Activated naive CD8-positive, alpha-beta T cell treated with anti-CD3 and anti-CD28 coated beads, Interleukin-2, amount 10 ng/mL, durations not matched to agents 7 days and 5 days (primary cell): Measurements from ENCODE around the gene GLYATL3. TPM values are rescaled to one million over a fixed set of nuclear protein-coding genes. Genes with fewer than 3 reads are reported as not detected.

Source experiments
- ATAC-seq: fragments of 150-1000 bp; cut with Tn5 transposase; one replicate; pipeline ENCODE4 v1.10.0; 2021; ENCODE audit warnings: low read depth, moderate library complexity
- POLR2A ChIA-PET: fragments of 350-600 bp; sonication (Branson Sonifier 250); formaldehyde crosslinking; loops from one replicate; lab custom pipeline; 2021; ENCODE audit warnings: antibody characterized with exemption; lab: Charles Lee
- DNase-seq: peaks from one replicate; pipeline ENCODE4 v3.0.0; 2021
- H3K27ac Mint-ChIP-seq: one replicate; pipeline ENCODE4 v1.8.0; 2022; ENCODE audit warnings: mild to moderate bottlenecking, mixed read lengths
- H3K27me3 Mint-ChIP-seq: one replicate; pipeline ENCODE4 v1.8.0; 2022; ENCODE audit warnings: mild to moderate bottlenecking, moderate library complexity, mixed read lengths
- H3K36me3 Mint-ChIP-seq: one replicate; pipeline ENCODE4 v1.8.0; 2021; ENCODE audit warnings: mild to moderate bottlenecking, mixed read lengths
- H3K4me1 Mint-ChIP-seq: one replicate; pipeline ENCODE4 v1.8.0; 2021; ENCODE audit warnings: mixed read lengths
- H3K4me3 Mint-ChIP-seq: one replicate; pipeline ENCODE4 v1.8.0; 2022; ENCODE audit warnings: mild to moderate bottlenecking, moderate library complexity, mixed read lengths
- H3K9me3 Mint-ChIP-seq: one replicate; pipeline ENCODE4 v1.8.0; 2021; ENCODE audit warnings: mixed read lengths
- total RNA-seq, 2 experiments: library from RNA; stranded (reverse); gene quantifications; one replicate each; pipeline ENCODE4 v1.2.3, GENCODE V29; 2021

Gene GLYATL3
- total RNA-seq, 2 experiments from 2014 or later: not detected

DNA sequence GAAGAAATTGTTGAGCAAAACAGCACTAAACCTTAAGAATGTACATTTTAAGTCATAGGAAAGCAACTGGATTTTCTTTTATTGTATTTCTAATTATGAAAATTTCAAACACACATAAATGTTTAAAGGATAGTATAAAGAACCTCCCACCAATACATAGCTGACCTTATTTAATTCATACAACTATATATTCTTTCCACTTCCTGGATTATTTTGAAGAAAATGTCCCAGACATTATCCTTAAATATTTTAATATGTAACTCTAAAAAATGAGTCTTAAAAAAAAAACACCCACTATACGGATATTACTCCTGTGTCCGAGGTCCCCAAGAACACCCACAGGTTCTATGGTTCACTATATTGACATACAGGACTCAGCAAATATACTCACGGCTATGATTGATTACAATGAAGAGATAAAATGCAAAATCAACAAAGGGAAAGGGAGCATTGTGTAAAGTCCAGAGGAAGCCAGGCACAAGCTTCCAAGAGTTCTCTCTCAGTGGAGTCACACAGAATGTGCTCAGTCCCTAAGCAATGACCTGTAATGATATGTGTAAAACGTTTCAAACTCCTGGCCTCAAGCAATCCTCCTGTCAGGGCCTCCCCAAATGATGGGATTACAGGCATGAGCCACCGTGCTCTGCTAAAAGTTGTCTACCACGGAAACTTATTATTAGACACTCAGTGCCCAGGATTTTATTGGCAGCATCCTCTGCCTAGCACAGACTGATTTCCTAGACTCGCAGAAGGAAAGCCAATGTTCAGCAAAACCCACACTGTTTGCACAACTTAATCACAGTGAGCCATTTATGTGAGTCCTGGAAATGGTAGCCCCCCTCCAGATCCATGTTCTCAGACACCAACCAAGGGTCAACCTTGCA lies 23.2 kb downstream of the GLYATL3 start:
- Mint-ChIP-seq H3K4me1 (no peaks in the 10 kb centered on the region), H3K9me3 (no peaks in the 10 kb centered on the region), H3K27me3 (peaks cover 1% of the 10 kb centered on the region), H3K4me3 (no peak overlapping the region), H3K36me3 (no peaks in the 10 kb centered on the region), H3K27ac (no peak overlapping the region)
- ATAC-seq (no peak), DNase-seq (no peak)
- POLR2A ChIA-PET: no interaction called here

- ATAC-seq (no peak), DNase-seq (no peak)
- Mint-ChIP-seq H3K4me3 (no peak overlapping the region), H3K36me3 (no peaks in the 10 kb centered on the region), H3K27ac (no peak overlapping the region), H3K27me3 (peaks cover 1% of the 10 kb centered on the region), H3K4me1 (no peaks in the 10 kb centered on the region), H3K9me3 (no peaks in the 10 kb centered on the region)
- POLR2A ChIA-PET: no interaction called here
Observed at GRCh38 chr6:49523901-49524300, 24.2 kb downstream of the GLYATL3 start.

GRCh38 chr6:49524541-49524940 lies 24.8 kb downstream of the GLYATL3 start:
- POLR2A ChIA-PET: no interaction called here
- Mint-ChIP-seq H3K9me3 (no peaks in the 10 kb centered on the region), H3K4me1 (no peaks in the 10 kb centered on the region), H3K27ac (no peak overlapping the region), H3K36me3 (no peaks in the 10 kb centered on the region), H3K27me3 (peaks cover 4% of the 10 kb centered on the region), H3K4me3 (no peak overlapping the region)
- ATAC-seq (no peak), DNase-seq (no peak)

DNA sequence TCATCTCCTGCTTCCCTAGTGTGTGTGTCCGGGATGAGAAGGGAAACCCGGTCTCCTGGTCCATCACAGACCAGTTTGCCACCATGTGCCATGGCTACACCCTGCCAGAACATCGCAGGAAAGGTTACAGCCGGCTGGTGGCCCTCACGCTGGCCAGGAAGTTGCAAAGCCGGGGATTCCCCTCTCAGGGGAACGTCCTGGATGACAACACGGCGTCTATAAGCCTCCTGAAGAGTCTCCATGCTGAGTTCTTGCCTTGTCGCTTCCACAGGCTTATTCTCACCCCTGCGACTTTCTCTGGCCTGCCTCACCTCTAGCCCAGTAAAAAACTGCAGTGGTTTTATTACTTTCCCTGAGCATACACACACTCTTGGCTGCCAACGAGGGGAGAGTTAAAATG lies 26.9 kb downstream of the GLYATL3 start:
- Mint-ChIP-seq H3K27ac (no peak overlapping the region), H3K4me3 (no peak overlapping the region), H3K36me3 (no peaks in the 10 kb centered on the region), H3K4me1 (no peaks in the 10 kb centered on the region), H3K9me3 (no peaks in the 10 kb centered on the region), H3K27me3 (peaks cover 4% of the 10 kb centered on the region)
- DNase-seq (no peak), ATAC-seq (no peak)
- POLR2A ChIA-PET: no interaction called here

DNA sequence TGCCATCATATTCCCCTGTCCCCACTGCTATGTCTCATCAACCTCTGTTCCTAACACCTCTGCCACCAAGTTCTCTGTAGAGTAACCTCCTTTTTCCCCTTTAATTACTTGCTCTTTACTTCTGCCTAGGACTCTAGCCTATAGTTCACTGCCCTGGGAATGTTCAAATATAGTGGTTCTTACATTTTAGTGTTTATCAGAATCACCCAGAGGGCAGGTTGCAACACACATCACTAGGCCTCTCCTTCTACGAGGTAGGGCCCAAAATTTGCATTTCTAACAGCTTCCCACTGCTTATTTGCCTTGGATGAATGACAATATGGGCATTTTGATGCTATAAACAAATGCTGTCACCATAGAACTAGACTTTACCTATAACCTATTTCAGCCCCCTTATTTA lies 27.6 kb downstream of the GLYATL3 start:
- Mint-ChIP-seq H3K9me3 (no peaks in the 10 kb centered on the region), H3K36me3 (no peaks in the 10 kb centered on the region), H3K4me1 (peaks cover 2% of the 10 kb centered on the region), H3K4me3 (no peak overlapping the region), H3K27me3 (peaks cover 10% of the 10 kb centered on the region), H3K27ac (peak overlapping the region; percentile 20)
- ATAC-seq (no peak), DNase-seq (no peak)
- POLR2A ChIA-PET: no interaction called here

DNA sequence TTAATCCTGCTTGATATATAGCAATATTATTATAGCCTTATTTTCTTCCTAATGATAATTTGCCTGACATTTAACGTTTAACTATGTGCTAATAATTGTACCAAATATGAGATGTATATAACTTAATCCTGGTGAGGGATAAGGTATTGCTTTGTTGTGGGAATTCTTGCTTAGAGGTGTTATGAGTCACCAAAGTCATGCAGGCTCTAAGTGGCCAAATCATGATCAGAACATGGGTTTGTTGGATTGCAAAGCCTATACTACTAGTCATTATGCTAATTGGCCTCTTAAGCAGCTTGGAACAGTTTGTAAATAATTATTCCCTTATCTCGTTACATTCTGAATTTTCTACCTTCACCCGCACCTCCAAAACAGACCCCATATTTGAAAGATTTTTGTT lies 28.8 kb downstream of the GLYATL3 start:
- no peaks in the 10 kb centered on the region for H3K9me3 Mint-ChIP-seq
- H3K27ac Mint-ChIP-seq: no peak overlapping the region
- no peak overlapping the region for H3K4me3 Mint-ChIP-seq
- POLR2A ChIA-PET: no interaction called here
- ATAC-seq (no peak), DNase-seq (no peak)
- peaks cover 3% of the 10 kb centered on the region for H3K4me1 Mint-ChIP-seq
- peaks cover 17% of the 10 kb centered on the region for H3K27me3 Mint-ChIP-seq
- no peaks in the 10 kb centered on the region for H3K36me3 Mint-ChIP-seq

- H3K4me3 Mint-ChIP-seq: no peak overlapping the region
- POLR2A ChIA-PET: no interaction called here
- no peaks in the 10 kb centered on the region for H3K9me3 Mint-ChIP-seq
- no peak for DNase-seq
- H3K27ac Mint-ChIP-seq: no peak overlapping the region
- H3K4me1 Mint-ChIP-seq: peaks cover 3% of the 10 kb centered on the region
- ATAC-seq: no peak
- H3K27me3 Mint-ChIP-seq: peaks cover 22% of the 10 kb centered on the region
- H3K36me3 Mint-ChIP-seq: no peaks in the 10 kb centered on the region
Observed at GRCh38 chr6:49530141-49530776, 30.5 kb downstream of the GLYATL3 start.

GRCh38 chr6:49531774-49532569 lies 32.2 kb downstream of the GLYATL3 start:
- peaks cover 3% of the 10 kb centered on the region for H3K4me1 Mint-ChIP-seq
- ATAC-seq (peak; percentile 58), DNase-seq (no peak)
- peak overlapping the region; percentile 15 for H3K4me3 Mint-ChIP-seq
- H3K27ac Mint-ChIP-seq: no peak overlapping the region
- H3K36me3 Mint-ChIP-seq: no peaks in the 10 kb centered on the region
- H3K9me3 Mint-ChIP-seq: no peaks in the 10 kb centered on the region
- POLR2A ChIA-PET: interaction anchor here (1.2 kb wide), 1 partner anchor 14 kb away, joined by 3 read pairs; no protein-coding TSS in a partner anchor
- peaks cover 23% of the 10 kb centered on the region for H3K27me3 Mint-ChIP-seq

DNA sequence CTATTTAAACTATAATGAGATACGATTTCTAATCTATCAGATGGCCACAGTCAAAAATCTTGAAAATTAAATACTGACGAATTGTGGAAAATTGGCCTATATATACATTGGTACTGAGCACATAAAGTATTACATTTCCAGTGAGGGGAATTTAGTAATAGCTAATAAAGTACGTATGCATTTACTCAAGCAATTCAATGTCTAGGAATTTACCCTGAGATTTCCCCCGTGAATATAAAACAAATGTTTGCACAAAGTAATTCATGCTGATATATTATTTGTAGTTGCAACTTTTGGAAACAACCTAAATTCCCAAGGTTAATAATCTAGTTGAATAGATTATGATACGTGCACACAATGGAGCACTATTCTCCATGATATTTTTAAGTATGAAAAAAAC lies 36.1 kb downstream of the GLYATL3 start:
- ATAC-seq: no peak
- no peak overlapping the region for H3K4me3 Mint-ChIP-seq
- peaks cover 3% of the 10 kb centered on the region for H3K4me1 Mint-ChIP-seq
- POLR2A ChIA-PET: no interaction called here
- H3K27me3 Mint-ChIP-seq: peaks cover 19% of the 10 kb centered on the region
- H3K9me3 Mint-ChIP-seq: no peaks in the 10 kb centered on the region
- no peak for DNase-seq
- no peaks in the 10 kb centered on the region for H3K36me3 Mint-ChIP-seq
- H3K27ac Mint-ChIP-seq: no peak overlapping the region

DNA sequence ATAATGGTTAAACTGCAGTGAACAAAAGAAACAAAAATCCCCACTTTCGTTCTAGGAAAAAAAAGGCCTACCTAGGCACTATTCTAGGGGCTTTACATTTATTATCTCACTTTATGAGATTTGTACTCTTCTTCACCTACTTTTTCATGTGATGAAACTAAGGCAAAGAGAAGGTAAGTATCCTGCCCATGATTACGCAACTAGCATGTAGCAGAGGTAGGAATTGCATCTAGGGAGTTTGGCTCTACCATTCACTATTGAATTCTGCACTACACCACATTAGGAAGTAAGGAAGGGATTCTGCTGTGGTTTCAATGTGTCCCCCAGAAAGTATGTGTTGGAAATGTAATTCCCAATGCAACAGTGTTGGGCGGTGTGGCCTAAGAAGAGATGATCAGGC lies 39.4 kb downstream of the GLYATL3 start:
- Mint-ChIP-seq H3K36me3 (no peaks in the 10 kb centered on the region), H3K27me3 (peaks cover 9% of the 10 kb centered on the region), H3K9me3 (no peaks in the 10 kb centered on the region), H3K4me1 (no peaks in the 10 kb centered on the region), H3K4me3 (no peak overlapping the region), H3K27ac (no peak overlapping the region)
- POLR2A ChIA-PET: no interaction called here
- ATAC-seq (no peak), DNase-seq (no peak)

- ATAC-seq: no peak
Observed at GRCh38 chr6:49540614-49541013, 40.9 kb downstream of the GLYATL3 start.

DNA sequence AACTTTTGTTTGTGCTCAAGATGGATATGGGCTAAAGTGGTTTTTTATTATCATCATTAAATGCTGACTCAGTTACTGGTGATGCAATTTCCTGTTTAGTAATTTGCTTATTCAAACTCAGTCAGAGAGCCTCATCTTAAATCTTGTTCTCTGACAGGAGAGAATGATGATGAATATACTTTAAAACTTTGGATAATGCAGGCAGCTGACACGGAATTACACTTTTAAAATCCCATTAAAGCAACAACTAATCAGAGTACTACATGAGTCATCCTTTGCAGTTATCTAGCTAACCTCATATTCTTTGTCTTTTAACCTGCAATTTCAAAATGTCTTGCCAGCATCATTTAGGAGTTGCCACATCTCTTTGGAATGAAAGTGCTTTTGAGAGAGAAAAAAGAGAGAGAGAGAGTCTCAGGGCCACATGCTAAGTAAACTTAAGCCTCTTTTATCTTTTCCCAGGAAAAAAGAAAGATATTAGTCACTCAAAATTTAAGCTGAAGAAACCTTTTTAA lies 41.5 kb downstream of the GLYATL3 start:
- Mint-ChIP-seq H3K4me3 (no peak overlapping the region), H3K36me3 (no peaks in the 10 kb centered on the region), H3K9me3 (no peaks in the 10 kb centered on the region), H3K27me3 (peaks cover 10% of the 10 kb centered on the region), H3K27ac (no peak overlapping the region), H3K4me1 (no peaks in the 10 kb centered on the region)
- DNase-seq (no peak), ATAC-seq (no peak)
- POLR2A ChIA-PET: no interaction called here

More at GRCh38 chr6:49540614-49541013, 40.9 kb downstream of the GLYATL3 start:
- POLR2A ChIA-PET: no interaction called here
- DNase-seq: no peak
- Mint-ChIP-seq H3K4me1 (no peaks in the 10 kb centered on the region), H3K4me3 (no peak overlapping the region), H3K36me3 (no peaks in the 10 kb centered on the region), H3K27me3 (peaks cover 8% of the 10 kb centered on the region), H3K27ac (no peak overlapping the region), H3K9me3 (no peaks in the 10 kb centered on the region)

- H3K27ac Mint-ChIP-seq: no peak overlapping the region
- peaks cover 12% of the 10 kb centered on the region for H3K27me3 Mint-ChIP-seq
- H3K36me3 Mint-ChIP-seq: no peaks in the 10 kb centered on the region
- ATAC-seq: no peak
- no peaks in the 10 kb centered on the region for H3K9me3 Mint-ChIP-seq
- no peaks in the 10 kb centered on the region for H3K4me1 Mint-ChIP-seq
- POLR2A ChIA-PET: no interaction called here
- no peak overlapping the region for H3K4me3 Mint-ChIP-seq
- DNase-seq: no peak
Observed at GRCh38 chr6:49541936-49542335, 42.2 kb downstream of the GLYATL3 start.
